IPS-15b (cell line): ENCODE measurements around the gene NTRK2.

Experiments used
- H3K27me3 ChIP-seq: one replicate; pipeline ENCODE4 v1.6.1; 2013; ENCODE audit warnings: low read length; ENCODE audit not compliant: control insufficient read depth, insufficient read depth
- H3K36me3 ChIP-seq: one replicate; pipeline ENCODE4 v1.6.1; 2013; ENCODE audit warnings: low read length; ENCODE audit not compliant: control insufficient read depth, insufficient read depth
- H3K4me1 ChIP-seq: one replicate; pipeline ENCODE4 v1.6.1; 2013; ENCODE audit warnings: mild to moderate bottlenecking, low read length; ENCODE audit not compliant: control insufficient read depth, insufficient read depth
- H3K4me3 ChIP-seq: one replicate; pipeline ENCODE4 v1.5.1; 2013; ENCODE audit warnings: low read depth, low read length
- H3K9ac ChIP-seq: one replicate; pipeline ENCODE4 v1.6.1; 2013; ENCODE audit warnings: low read depth, mild to moderate bottlenecking, low read length
- H3K9me3 ChIP-seq: one replicate; pipeline ENCODE4 v1.6.1; 2013; ENCODE audit warnings: mild to moderate bottlenecking, low read length; ENCODE audit not compliant: control insufficient read depth, insufficient read depth

NTRK2 gene

DNA sequence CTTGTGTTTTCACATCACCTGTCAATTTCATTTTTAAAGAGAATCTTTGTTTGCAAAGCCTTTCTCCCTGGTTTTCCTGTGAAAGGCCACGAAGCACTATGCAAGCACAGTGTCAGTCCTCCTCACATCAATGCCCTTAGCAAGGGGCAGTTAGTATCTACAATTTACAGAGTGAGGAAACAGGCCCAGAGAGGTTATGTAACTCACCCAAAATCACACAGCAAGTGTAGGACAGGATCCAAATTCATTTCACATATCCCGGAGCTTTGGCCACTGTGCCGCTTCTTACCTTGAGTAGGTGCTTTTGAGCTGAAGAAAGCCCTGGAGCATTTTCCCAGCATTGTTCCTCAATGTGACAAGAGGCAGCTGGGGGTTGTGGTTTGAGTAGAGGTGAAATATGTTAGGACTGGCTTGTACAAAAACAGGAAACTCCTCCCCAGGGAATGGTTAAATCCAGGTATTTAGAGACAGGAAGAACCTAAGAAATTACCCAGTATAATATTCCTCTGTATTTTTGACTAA, 283.8 kb downstream of the NTRK2 start:
- no peak overlapping the region for H3K4me3 ChIP-seq
- H3K9me3 ChIP-seq, result no peaks in the 10 kb centered on the region
- no peaks in the 10 kb centered on the region for H3K4me1 ChIP-seq
- peaks cover 9% of the 10 kb centered on the region for H3K27me3 ChIP-seq
- H3K36me3 ChIP-seq, result no peaks in the 10 kb centered on the region
- no peak overlapping the region for H3K9ac ChIP-seq

DNA sequence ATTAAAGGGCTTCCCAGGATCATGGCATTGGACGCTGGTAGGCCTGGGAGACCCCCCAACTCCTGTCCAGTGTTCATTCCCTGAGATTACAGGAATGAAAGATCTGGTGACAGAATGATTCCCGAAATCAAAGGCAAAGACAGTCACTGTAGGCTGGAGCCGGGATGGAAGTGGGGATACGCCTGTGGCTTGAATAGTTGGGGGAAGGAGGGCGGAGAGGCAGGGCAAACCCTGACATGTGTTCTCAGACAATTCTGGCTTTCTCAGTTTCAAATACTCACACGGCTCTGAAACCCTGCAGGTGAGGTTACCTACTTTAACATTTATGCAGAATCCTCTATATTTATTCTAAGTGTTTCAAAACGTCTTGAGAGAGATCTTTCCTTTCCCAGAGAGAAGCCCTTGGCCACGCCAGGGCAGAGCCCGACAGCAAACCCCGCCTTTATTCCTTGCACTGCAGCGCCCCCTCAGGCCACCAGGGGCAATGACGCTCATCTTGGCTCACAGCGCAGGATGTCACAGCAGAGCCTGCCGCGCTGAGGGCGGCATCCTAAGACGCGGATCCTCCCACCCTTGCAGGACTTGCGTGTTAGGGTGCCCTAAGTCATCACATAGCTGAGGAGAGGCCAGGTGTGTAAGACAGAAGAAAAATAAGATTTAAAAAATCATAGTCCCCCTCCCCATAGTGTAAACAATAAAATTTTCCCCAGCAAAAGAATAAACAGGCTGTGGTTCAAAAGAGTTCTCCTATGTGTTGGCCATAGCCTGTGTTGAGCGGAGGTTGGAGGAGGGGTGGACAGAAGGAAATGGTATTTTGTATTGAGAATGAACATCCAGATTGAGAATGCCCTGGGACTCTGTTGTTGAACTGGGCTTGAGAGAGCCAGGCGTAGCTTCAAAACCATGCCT, 284.5 kb downstream of the NTRK2 start:
- H3K9ac ChIP-seq, result no peak overlapping the region
- H3K36me3 ChIP-seq, result no peaks in the 10 kb centered on the region
- no peaks in the 10 kb centered on the region for H3K4me1 ChIP-seq
- no peaks in the 10 kb centered on the region for H3K9me3 ChIP-seq
- H3K27me3 ChIP-seq, result peaks cover 9% of the 10 kb centered on the region
- H3K4me3 ChIP-seq, result no peak overlapping the region

DNA sequence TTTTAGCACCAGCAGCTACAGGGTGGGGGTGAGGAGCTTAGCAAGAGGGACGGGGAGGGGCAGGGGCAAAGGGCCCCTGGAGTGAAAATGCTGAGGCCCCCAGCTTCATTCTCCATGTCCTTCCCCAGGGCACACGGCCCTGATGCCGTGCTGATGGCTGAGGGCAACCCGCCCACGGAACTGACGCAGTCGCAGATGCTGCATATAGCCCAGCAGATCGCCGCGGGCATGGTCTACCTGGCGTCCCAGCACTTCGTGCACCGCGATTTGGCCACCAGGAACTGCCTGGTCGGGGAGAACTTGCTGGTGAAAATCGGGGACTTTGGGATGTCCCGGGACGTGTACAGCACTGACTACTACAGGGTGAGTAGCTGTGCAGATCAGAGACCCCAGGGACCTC, 285.6 kb downstream of the NTRK2 start:
- H3K4me3 ChIP-seq, result no peak overlapping the region
- H3K4me1 ChIP-seq, result no peaks in the 10 kb centered on the region
- H3K36me3 ChIP-seq, result no peaks in the 10 kb centered on the region
- no peak overlapping the region for H3K9ac ChIP-seq
- no peaks in the 10 kb centered on the region for H3K9me3 ChIP-seq
- H3K27me3 ChIP-seq, result peaks cover 9% of the 10 kb centered on the region

DNA sequence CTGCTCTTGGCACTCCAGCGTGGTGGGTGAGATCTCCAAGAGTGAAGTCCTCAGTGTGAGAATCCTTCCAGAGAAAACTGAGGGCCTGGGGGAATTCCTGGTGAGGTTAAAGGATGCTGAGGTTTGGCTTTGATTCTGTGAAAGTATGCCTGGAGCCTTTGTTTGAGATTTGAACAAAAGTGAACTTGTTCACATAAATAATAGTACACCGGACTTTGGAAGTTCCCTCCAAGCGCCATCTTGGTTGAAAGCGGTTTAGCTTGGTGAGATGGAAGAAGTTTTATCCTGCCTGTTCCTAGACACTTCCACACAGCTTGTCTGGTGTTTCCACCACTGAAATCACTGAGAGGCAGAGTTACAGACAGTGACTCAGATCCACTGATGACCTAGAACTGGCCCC, 286.4 kb downstream of the NTRK2 start:
- Histone ChIP-seq H3K4me1 (no peaks in the 10 kb centered on the region), H3K9me3 (no peaks in the 10 kb centered on the region), H3K4me3 (no peak overlapping the region)

DNA sequence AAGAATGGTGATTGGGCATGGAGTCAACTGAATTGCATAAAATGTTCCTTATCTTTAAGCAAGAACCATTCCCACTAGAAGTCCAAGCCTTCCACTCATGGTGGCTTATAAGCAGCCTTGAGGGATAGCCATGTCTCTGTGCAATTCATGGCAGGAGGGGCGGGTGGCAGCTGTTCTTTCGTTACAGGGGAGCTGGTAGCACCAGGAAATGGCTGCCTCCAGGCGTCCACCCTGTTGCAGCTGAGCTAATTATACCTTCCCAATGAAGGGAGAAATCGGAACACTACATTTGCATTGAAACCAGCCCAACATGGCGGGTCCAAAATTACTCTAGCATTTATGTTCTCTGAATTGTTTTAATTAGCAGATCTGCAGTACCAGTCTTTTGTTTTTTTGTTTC, 289.8 kb downstream of the NTRK2 start:
- Histone ChIP-seq H3K27me3 (peaks cover 7% of the 10 kb centered on the region), H3K4me3 (no peak overlapping the region), H3K9ac (no peak overlapping the region)

More for the DNA sequence above, 286.4 kb downstream of the NTRK2 start:
- Histone ChIP-seq H3K27me3 (peaks cover 9% of the 10 kb centered on the region), H3K36me3 (no peaks in the 10 kb centered on the region), H3K9ac (no peak overlapping the region)

DNA sequence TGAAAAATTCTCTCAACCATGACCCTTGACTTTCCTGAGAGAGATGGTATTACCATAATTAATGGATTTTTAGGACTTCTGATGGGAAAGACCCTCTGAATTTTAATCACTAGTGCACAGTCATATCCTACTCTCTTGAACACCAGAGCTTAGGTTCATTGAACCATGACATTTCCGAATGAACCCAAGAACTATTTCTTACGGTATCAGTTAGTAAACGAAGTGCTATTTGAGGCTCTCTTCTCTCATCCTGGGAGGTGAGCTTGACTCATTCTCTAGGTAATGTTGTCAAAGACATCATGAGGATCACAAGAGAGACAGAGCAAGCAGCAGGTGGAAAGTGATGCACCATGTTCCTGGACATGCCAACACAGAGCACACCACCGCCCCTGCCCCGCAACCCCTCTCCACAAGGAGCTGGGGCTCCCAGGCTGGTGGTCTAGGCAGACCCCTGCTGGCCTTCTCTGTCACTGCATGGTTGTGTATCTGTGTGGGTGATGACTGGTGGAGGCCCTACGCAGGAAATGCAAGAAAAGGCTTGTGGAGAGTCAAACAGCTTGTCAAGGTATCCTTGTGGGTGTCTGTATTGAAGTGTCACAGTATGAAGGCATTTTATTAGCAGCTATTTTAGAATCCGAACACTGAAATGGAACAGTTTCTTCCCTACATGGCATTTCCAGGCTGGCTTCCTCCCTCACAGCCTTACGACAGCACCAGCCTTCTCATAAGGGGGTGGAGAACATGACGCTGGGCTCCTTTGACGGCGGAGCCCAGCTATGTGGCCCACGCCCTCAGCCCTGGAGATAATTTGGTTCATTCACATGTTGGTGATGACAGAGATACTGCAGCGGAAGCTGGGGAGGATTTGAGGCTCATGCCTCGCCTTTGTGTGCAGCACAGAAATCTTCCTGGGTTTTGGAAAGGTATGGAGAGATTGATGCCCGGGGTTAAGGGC, 297.6 kb downstream of the NTRK2 start:
- no peaks in the 10 kb centered on the region for H3K9me3 ChIP-seq
- no peaks in the 10 kb centered on the region for H3K4me1 ChIP-seq
- H3K27me3 ChIP-seq, result no peaks in the 10 kb centered on the region
- H3K4me3 ChIP-seq, result no peak overlapping the region
- H3K9ac ChIP-seq, result no peak overlapping the region
- H3K36me3 ChIP-seq, result no peaks in the 10 kb centered on the region

More for the DNA sequence above, 289.8 kb downstream of the NTRK2 start:
- Histone ChIP-seq H3K9me3 (no peaks in the 10 kb centered on the region), H3K4me1 (no peaks in the 10 kb centered on the region), H3K36me3 (no peaks in the 10 kb centered on the region)

DNA sequence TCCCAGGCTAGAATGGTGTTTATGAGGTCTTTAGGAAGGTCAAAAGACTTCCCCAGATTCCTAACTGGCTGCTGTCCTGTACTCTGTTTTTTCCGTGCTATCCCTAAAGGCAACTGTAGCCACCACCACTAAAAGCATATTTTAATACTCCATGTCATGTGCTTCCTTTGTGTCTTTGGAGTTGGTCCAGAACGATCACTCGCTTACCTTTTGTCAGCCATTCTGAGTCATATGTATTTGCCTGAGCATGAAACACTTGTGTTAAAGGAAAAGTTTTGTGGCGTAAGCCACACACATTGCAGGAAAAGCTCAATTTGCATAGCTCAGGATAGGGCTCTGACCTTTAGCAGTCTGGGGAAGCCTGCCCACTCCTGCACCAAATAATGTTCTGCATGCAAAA, 299.6 kb downstream of the NTRK2 start:
- no peaks in the 10 kb centered on the region for H3K4me1 ChIP-seq
- no peak overlapping the region for H3K4me3 ChIP-seq
- H3K36me3 ChIP-seq, result no peaks in the 10 kb centered on the region
- no peak overlapping the region for H3K9ac ChIP-seq
- H3K27me3 ChIP-seq, result no peaks in the 10 kb centered on the region
- no peaks in the 10 kb centered on the region for H3K9me3 ChIP-seq

DNA sequence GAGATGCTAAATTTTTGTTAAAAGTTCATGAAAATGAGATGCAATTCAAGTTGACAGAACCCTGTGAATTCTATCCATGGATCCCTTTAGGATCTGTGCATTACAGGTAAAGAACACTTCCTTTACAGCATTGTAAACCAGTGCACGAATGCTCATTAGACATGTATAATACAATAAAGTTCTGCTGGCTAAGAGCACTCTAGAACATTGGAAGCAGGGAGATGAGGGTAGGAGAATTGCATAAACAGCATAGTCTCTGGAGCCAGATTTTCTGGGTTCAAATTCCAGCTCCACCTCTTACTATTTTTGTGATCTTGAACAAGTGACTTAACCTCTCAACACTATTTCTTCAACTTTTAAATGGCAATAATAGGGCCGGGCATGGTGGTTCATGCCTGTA, 300.2 kb downstream of the NTRK2 start:
- no peak overlapping the region for H3K4me3 ChIP-seq
- no peaks in the 10 kb centered on the region for H3K27me3 ChIP-seq
- H3K4me1 ChIP-seq, result no peaks in the 10 kb centered on the region
- H3K9me3 ChIP-seq, result no peaks in the 10 kb centered on the region
- no peak overlapping the region for H3K9ac ChIP-seq
- no peaks in the 10 kb centered on the region for H3K36me3 ChIP-seq

DNA sequence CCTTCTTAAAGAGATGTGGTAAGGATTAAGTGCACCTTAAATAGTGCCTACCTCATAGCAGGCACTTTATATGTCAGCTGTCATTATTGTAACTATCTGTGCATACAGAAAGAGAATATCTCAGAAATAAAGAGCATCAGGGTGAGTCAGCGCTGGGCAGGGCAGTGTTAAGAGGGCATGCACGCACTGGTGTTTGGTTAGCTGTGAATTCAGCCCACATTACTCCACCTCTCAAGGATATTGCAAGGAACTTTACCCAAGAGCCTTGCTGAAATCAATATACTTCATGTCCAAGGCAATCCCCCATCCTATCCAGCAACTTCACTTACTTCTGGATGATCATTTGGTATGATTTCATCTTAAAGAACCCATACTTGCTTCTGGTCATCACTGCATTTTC, 300.9 kb downstream of the NTRK2 start:
- H3K4me1 ChIP-seq, result no peaks in the 10 kb centered on the region
- H3K27me3 ChIP-seq, result no peaks in the 10 kb centered on the region
- H3K4me3 ChIP-seq, result no peak overlapping the region
- no peaks in the 10 kb centered on the region for H3K9me3 ChIP-seq
- no peak overlapping the region for H3K9ac ChIP-seq
- no peaks in the 10 kb centered on the region for H3K36me3 ChIP-seq

DNA sequence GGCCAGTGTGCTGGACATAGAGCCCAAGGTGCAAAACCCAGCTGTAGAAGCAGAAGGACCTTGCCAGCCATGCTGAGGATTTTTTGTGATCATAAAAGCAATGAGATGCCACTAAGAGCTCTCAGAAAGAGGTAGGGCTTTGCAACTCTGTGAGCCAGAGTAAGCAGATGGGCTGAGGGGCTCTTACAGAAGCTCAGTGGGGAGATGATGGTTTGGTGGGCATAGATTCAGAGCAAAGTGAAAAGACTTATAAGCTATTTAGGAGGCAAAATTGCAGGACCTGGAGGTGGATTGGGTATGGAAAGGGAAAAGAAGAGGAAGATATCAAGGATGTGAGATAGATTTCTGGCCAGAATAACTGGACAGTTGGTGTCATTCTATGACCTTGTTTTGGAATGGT, 302.0 kb downstream of the NTRK2 start:
- Histone ChIP-seq H3K4me3 (no peak overlapping the region), H3K9ac (no peak overlapping the region), H3K4me1 (no peaks in the 10 kb centered on the region), H3K27me3 (no peaks in the 10 kb centered on the region), H3K36me3 (no peaks in the 10 kb centered on the region), H3K9me3 (no peaks in the 10 kb centered on the region)

DNA sequence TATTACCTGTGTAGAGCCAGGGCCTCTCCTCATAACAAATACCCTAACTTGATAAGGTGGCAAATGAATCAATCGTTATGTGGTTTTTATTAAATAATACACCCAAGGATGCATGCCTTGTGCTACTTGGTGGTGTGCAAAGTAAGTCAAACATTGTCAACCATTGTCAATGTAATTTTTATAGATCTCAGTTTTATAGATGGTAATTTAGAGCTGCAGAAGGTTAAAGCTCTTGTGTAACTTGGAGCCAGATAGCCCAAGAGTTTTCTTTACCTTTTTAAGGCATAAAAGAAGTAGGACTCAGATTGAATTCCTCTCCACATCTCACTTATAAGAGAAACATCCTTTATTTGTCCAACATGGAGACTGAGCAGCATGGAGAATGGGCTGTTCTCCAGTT, 304.7 kb downstream of the NTRK2 start:
- Histone ChIP-seq H3K27me3 (no peaks in the 10 kb centered on the region), H3K9me3 (no peaks in the 10 kb centered on the region), H3K4me3 (no peak overlapping the region), H3K36me3 (no peaks in the 10 kb centered on the region), H3K4me1 (no peaks in the 10 kb centered on the region), H3K9ac (no peak overlapping the region)
